ENCODE data around the gene WDR35. TPM values are rescaled to one million over a fixed set of nuclear protein-coding genes. Genes with fewer than 3 reads are reported as not detected.
A peak's percentile ranks its signal among the peaks of the same experiment; 100 is the strongest.

Gene WDR35
- total RNA-seq, 1 experiment from 2014 or later, result 6.1 TPM

DNA sequence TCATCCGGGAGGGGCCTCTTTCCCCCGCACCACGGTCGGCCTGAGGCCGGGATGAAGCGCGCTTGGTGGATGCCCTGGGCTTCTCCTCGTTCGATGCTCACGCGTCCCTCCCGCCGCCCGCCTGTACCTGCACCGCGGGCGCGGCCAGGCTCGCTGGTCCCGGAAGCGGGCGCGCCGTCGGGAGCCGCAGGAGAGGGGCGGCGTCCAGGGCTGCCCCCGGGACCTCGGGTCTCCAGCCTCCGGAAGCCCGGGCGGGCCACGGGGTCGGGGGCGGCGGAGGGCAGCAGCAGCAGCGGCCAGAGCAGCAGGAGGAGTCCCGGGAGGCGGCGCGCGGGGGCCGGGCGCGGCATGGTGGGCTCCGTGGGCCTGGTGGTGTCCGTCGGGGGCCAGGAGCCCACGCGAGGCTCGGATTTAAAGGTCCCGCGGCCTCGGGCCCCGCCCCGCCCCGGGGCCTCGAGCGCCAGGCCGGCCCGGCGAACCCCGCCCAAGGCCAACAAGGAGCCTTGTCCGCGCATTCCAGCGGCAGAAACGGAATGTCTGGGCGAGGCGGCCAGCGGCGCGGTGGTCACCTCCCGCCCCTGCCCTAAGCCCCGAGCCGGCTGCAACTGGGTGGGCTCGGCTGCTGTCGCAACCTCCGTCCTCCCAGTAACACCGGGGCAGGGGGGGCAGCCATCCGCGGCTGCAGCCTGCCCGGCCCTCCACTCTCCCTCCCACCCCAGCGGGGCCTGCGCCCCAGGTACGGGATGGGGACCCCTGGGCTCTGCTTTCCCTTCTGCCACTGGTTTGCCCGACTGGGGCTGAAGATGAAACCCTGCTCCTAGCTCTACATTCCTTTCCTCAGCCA is 22.6 kb upstream of the WDR35 start, which contains the start of gene MATN3:
MATN3 (minus strand) TSS at position 387 of the 844 bp plus-strand sequence; CDS start at position 350, 37 bp downstream.
- in situ Hi-C loops (cut with HindIII; ENCODE audit: low pct_unique_long_range_greater_than_20kb, low sequenced_read_pairs), result no loop called here
- DNase-seq (ENCODE audit: low read depth), result peak; percentile 25

- no peak for DNase-seq (ENCODE audit: low read depth)
- in situ Hi-C loops (cut with HindIII; ENCODE audit: low pct_unique_long_range_greater_than_20kb, low sequenced_read_pairs), result no loop called here
Observed at GRCh38 chr2:20012032-20012281, 22.1 kb upstream of the WDR35 start.

- in situ Hi-C loops (cut with HindIII; ENCODE audit: low pct_unique_long_range_greater_than_20kb, low sequenced_read_pairs), result no loop called here
- DNase-seq (ENCODE audit: low read depth), result no peak
Observed at GRCh38 chr2:20011276-20012031, 21.5 kb upstream of the WDR35 start.

- in situ Hi-C loops (cut with HindIII; ENCODE audit: low pct_unique_long_range_greater_than_20kb, low sequenced_read_pairs), result no loop called here
- no peak for DNase-seq (ENCODE audit: low read depth)
Observed at GRCh38 chr2:20008703-20009102, 18.8 kb upstream of the WDR35 start.

GRCh38 chr2:20005891-20006470 is 16.1 kb upstream of the WDR35 start:
- DNase-seq (ENCODE audit: low read depth), result no peak
- in situ Hi-C loops (cut with HindIII; ENCODE audit: low pct_unique_long_range_greater_than_20kb, low sequenced_read_pairs), result no loop called here

GRCh38 chr2:20005067-20005627 is 15.2 kb upstream of the WDR35 start:
- in situ Hi-C loops (cut with HindIII; ENCODE audit: low pct_unique_long_range_greater_than_20kb, low sequenced_read_pairs), result no loop called here
- DNase-seq (ENCODE audit: low read depth), result no peak

DNA sequence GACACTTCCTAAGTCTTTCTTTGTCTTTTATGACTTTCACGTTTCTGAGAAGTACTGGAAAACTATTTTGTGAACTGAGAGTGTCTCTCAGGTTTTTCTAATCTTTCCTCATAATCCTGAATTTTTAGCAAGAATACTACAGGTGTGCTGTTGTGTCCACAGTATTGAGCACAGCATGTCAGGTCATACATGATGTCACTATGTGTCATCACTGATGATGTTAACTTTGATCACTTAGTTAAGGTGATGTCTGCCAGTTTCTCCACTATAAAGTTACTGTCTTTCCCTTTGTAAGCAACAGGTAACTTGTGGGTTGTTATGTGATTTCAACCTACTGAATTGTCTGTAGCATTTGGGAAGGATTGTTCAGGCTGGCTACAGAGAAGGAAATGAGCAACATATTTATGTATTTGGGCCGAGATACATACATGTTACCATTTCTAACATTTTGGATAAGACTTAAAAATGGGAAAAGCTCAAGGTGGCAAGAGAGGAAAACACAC is 11.5 kb upstream of the WDR35 start:
- no peak for DNase-seq (ENCODE audit: low read depth)
- in situ Hi-C loops (cut with HindIII; ENCODE audit: low pct_unique_long_range_greater_than_20kb, low sequenced_read_pairs), result no loop called here

DNA sequence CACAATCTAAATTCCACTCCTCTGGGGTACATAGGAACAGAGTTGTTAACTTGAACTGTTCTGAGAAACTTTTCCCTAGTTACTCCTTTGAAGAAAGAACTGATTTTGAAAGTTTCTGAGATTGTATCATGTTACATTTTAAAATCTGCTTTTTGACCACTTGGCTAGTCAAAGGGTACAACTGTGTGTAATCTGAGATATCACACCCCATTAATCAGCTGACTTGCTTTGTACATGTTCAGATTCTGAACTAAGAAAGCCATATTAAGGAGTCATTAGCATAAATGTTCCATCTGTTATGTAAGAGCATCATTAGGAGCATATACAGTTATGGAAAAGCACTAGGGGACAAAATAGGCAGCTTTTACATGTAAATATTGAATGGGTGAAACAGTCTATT is 3.8 kb upstream of the WDR35 start:
- in situ Hi-C loops (cut with HindIII; ENCODE audit: low pct_unique_long_range_greater_than_20kb, low sequenced_read_pairs), result no loop called here
- no peak for DNase-seq (ENCODE audit: low read depth)

DNA sequence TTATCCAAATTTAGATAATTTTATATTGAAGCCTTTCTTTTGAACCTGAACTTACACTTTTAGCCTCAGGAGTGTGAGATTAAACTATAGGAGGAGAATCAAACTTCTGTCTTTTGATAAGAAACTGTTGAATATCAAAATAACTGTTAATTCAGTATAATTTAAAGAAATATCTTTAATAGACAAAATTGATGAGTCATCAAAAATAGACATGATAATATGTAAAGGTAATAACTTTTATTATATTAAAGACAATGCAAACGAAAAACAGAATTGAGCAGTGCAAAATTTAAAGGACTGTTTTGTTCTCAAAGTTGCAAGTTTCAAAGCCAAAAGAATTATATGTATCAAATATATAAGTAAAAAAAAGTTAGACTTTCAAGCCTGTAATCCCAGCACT is 2.0 kb upstream of the WDR35 start:
- in situ Hi-C loops (cut with HindIII; ENCODE audit: low pct_unique_long_range_greater_than_20kb, low sequenced_read_pairs), result no loop called here

GRCh38 chr2:19990416-19990728 is 467 bp upstream of the WDR35 start:
- DNase-seq (ENCODE audit: low read depth), result no peak
- in situ Hi-C loops (cut with HindIII; ENCODE audit: low pct_unique_long_range_greater_than_20kb, low sequenced_read_pairs), result no loop called here

More for the DNA sequence above, 2.0 kb upstream of the WDR35 start:
- DNase-seq (ENCODE audit: low read depth), result no peak

- in situ Hi-C loops (cut with HindIII; ENCODE audit: low pct_unique_long_range_greater_than_20kb, low sequenced_read_pairs), result no loop called here
- no peak for DNase-seq (ENCODE audit: low read depth)
Observed at GRCh38 chr2:19989342-19989666, 601 bp downstream of the WDR35 start.

- no peak for DNase-seq (ENCODE audit: low read depth)
- in situ Hi-C loops (cut with HindIII; ENCODE audit: low pct_unique_long_range_greater_than_20kb, low sequenced_read_pairs), result no loop called here
Observed at GRCh38 chr2:19988600-19988999, 1.3 kb downstream of the WDR35 start.

- no peak for DNase-seq (ENCODE audit: low read depth)
- in situ Hi-C loops (cut with HindIII; ENCODE audit: low pct_unique_long_range_greater_than_20kb, low sequenced_read_pairs), result no loop called here
Observed at GRCh38 chr2:19987936-19988335, 2.0 kb downstream of the WDR35 start.

- DNase-seq (ENCODE audit: low read depth), result no peak
- in situ Hi-C loops (cut with HindIII; ENCODE audit: low pct_unique_long_range_greater_than_20kb, low sequenced_read_pairs), result no loop called here
Observed at GRCh38 chr2:19982268-19982667, 7.6 kb downstream of the WDR35 start.

- in situ Hi-C loops (cut with HindIII; ENCODE audit: low pct_unique_long_range_greater_than_20kb, low sequenced_read_pairs), result no loop called here
- no peak for DNase-seq (ENCODE audit: low read depth)
Observed at GRCh38 chr2:19979932-19980331, 10.0 kb downstream of the WDR35 start.

GRCh38 chr2:19973466-19973865 is 16.4 kb downstream of the WDR35 start:
- peak; percentile 24 for DNase-seq (ENCODE audit: low read depth)
- in situ Hi-C loops (cut with HindIII; ENCODE audit: low pct_unique_long_range_greater_than_20kb, low sequenced_read_pairs), result no loop called here

DNA sequence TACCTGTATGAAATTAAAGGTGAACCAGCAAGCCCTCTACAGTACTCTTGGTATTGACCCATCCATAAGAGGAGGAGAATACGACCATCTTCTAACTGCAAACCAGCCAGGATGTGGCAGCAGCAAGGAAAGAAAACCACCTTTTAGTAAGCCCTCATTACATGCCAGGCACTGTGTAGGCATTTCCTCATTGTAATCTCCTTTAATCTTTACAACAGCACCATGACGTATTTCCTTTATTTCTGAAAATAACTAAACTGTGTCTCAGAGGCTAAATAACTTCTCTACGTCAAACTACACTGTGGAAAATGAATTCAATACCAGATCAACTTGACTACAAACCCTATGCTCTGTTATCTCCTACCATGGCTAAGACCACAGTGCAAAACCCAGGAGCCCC is 18.2 kb downstream of the WDR35 start:
- in situ Hi-C loops (cut with HindIII; ENCODE audit: low pct_unique_long_range_greater_than_20kb, low sequenced_read_pairs), result no loop called here
- DNase-seq (ENCODE audit: low read depth), result no peak

- no peak for DNase-seq (ENCODE audit: low read depth)
- in situ Hi-C loops (cut with HindIII; ENCODE audit: low pct_unique_long_range_greater_than_20kb, low sequenced_read_pairs), result no loop called here
Observed at GRCh38 chr2:19963386-19963785, 26.5 kb downstream of the WDR35 start.
